K562 (cell line): Measurements from ENCODE around the gene GLIS1. TPM values are rescaled to one million over a fixed set of nuclear protein-coding genes. Genes with fewer than 3 reads are reported as not detected.

Experiments
- ATAC-seq: fragments of 200-7000 bp; cut with Tn5 transposase; 3 replicates; pipeline ENCODE4 v1.9.1; 2020; ENCODE audit warnings: moderate library complexity
- BruUV-seq: library from RNA; stranded (reverse); fragments of 400-500 nt; replicated peaks from 2 replicates; lab custom pipeline; 2021; lab: Mats Ljungman, UMichigan
- CTCF ChIA-PET: fragments of 300-600 bp; formaldehyde crosslinking; extraction: SDS; loops from one replicate; lab custom pipeline; 2021; ENCODE audit warnings: low intra/inter-chr PET ratio; lab: Yijun Ruan, JAX
- POLR2A ChIA-PET: fragments of 300-600, 350-650 bp; sonication (Branson Sonifier 250); formaldehyde crosslinking; extraction: SDS; loops from one replicate; lab custom pipeline; 2021; ENCODE audit warnings: antibody characterized with exemption, inconsistent platforms; lab: Yijun Ruan, JAX
- DNase-seq, 4 experiments: peaks; one replicate each; pipeline versions ENCODE4 v3.0.0 to v3.0.0-alpha.2; 2011 to 2018; ENCODE audit warnings: low spot score in 3 of 4, mixed read lengths in 3 of 4; ENCODE audit errors: extremely low read depth in 1 of 4
- FAIRE-seq: peaks from 2 replicates; lab custom pipeline; 2011; peaks lifted over from hg19 to GRCh38; lab: Jason Lieb, UNC
- H2AFZ ChIP-seq: 2 replicates; pipeline ENCODE4 v1.6.0; 2011; ENCODE audit warnings: low read depth, low read length, control low read depth, inconsistent platforms
- H3K27ac ChIP-seq: fragments of 200-600 bp; 3 replicates; pipeline ENCODE4 v1.8.0; 2011; ENCODE audit warnings: low read depth, mild to moderate bottlenecking, control low read depth, inconsistent platforms, low read length, moderate library complexity, mixed read lengths; ENCODE audit errors: extremely low read depth
- H3K27me3 ChIP-seq, 2 experiments: fragments of 300-600 bp in 1 of 2; 2 replicates in 1 of 2; 3 replicates in 1 of 2; pipeline versions ENCODE4 v1.6.0 to v1.8.0; 2011; ENCODE audit warnings: inconsistent platforms in 2 of 2, low read length in 2 of 2, mild to moderate bottlenecking in 1 of 2, mixed read lengths in 1 of 2, moderate library complexity in 1 of 2; ENCODE audit not compliant: control insufficient read depth in 2 of 2, insufficient read depth in 2 of 2
- H3K36me3 ChIP-seq: fragments of 300-600 bp; 3 replicates; pipeline ENCODE4 v1.8.0; 2011; ENCODE audit warnings: mild to moderate bottlenecking, low read length, inconsistent platforms; ENCODE audit not compliant: control insufficient read depth, insufficient read depth
- H3K4me1 ChIP-seq, 2 experiments: fragments of 200-600 bp in 1 of 2; replicated peaks in 1 of 2; 2 replicates in 1 of 2; 3 replicates in 1 of 2; pipeline versions ENCODE4 v1.5.1 to v1.8.0; 2011; ENCODE audit warnings: inconsistent platforms in 2 of 2, low read length in 2 of 2, mild to moderate bottlenecking in 1 of 2, mixed read lengths in 1 of 2, moderate library complexity in 1 of 2; ENCODE audit not compliant: control insufficient read depth in 2 of 2, insufficient read depth in 2 of 2
- H3K4me2 ChIP-seq: 2 replicates; pipeline ENCODE4 v1.6.1; 2011; ENCODE audit warnings: low read length, control low read depth, inconsistent platforms, mixed read lengths; ENCODE audit not compliant: insufficient read depth
- H3K4me3 ChIP-seq: fragments of 200-600 bp; sonication (generic), shearing (Covaris generic); 2 replicates; pipeline ENCODE4 v1.5.1; 2016; ENCODE audit warnings: control low read depth, inconsistent platforms
- H3K79me2 ChIP-seq: fragments of 200-600 bp; 3 replicates; pipeline ENCODE4 v1.8.0; 2011; ENCODE audit warnings: low read length, inconsistent platforms; ENCODE audit not compliant: control insufficient read depth, insufficient read depth
- H3K9ac ChIP-seq, 2 experiments: 2 replicates each; pipeline versions ENCODE4 v1.6.0 to v1.6.1; 2011; ENCODE audit warnings: low read depth in 2 of 2, low read length in 2 of 2, control low read depth in 1 of 2, inconsistent platforms in 1 of 2, mild to moderate bottlenecking in 1 of 2, mixed read lengths in 1 of 2; ENCODE audit not compliant: insufficient read depth in 1 of 2
- H3K9me1 ChIP-seq: one replicate; pipeline ENCODE4 v1.6.0; 2011; ENCODE audit warnings: inconsistent platforms, mild to moderate bottlenecking, low read length, moderate library complexity; ENCODE audit not compliant: control insufficient read depth, insufficient read depth
- H3K9me3 ChIP-seq: replicated peaks from 2 replicates; pipeline ENCODE4 v1.5.1; 2011; ENCODE audit warnings: low read depth, low read length, inconsistent platforms; ENCODE audit not compliant: control insufficient read depth, insufficient read depth
- H4K20me1 ChIP-seq: replicated peaks from 2 replicates; pipeline ENCODE4 v1.6.1; 2011; ENCODE audit warnings: low read length, inconsistent platforms, mixed read lengths; ENCODE audit not compliant: control insufficient read depth, insufficient read depth
- GTF2A2 ChIP-seq: IDR thresholded peaks from 2 replicates; pipeline ENCODE4 v1.6.1; 2016; ENCODE audit warnings: mild to moderate bottlenecking, missing genetic modification characterization, missing compliant biosample characterization
- KAT8 ChIP-seq: fragments of 450-650 bp; IDR thresholded peaks from 2 replicates; pipeline ENCODE4 v1.6.1; 2016; ENCODE audit warnings: low read depth, mild to moderate bottlenecking
- LEF1 ChIP-seq: fragments of 450-650 bp; IDR thresholded peaks from 2 replicates; pipeline ENCODE4 v1.6.1; 2016; ENCODE audit warnings: mild to moderate bottlenecking
- RBM15 ChIP-seq: fragments of 200-400 bp; formaldehyde crosslinking; IDR thresholded peaks from 2 replicates; pipeline ENCODE4 v1.6.1; 2018; ENCODE audit warnings: mild to moderate bottlenecking, low read length, moderate library complexity; ENCODE audit not compliant: insufficient read depth
- ZFP36 ChIP-seq: fragments of 150-350 bp; IDR thresholded peaks from 2 replicates; pipeline ENCODE4 v1.6.1; 2018; ENCODE audit warnings: low read length, low read depth; ENCODE audit not compliant: partially characterized antibody
- ZKSCAN1 ChIP-seq: fragments of 150-350 bp; IDR thresholded peaks from 2 replicates; pipeline ENCODE4 v1.6.1; 2016; ENCODE audit warnings: low read depth, low read length
- WGBS: fragments of 100-300 bp; shearing (Covaris generic); methylation state at CpG from one replicate; pipeline ENCODE4 v1.1.6; 2016; ENCODE audit warnings: low coverage, mixed read lengths; ENCODE audit not compliant: insufficient coverage; ENCODE audit errors: missing lambda C conversion rate; 5-methylcytosine and 5-hydroxymethylcytosine counted together
- in situ Hi-C: fragments of 300-500 bp; cut with MboI; formaldehyde crosslinking; loops from 4 replicates; pipeline ENCODE4 v1.15.0; 2018; ENCODE audit warnings: inconsistent platforms, mixed read lengths
- intact Hi-C: fragments of 100-400 bp; cut with micrococcal nuclease; formaldehyde crosslinking; loops from 2 replicates; pipeline ENCODE4 v1.14.2; 2022
- polyA plus RNA-seq, 8 experiments: library from polyadenylated mRNA; depleted of rRNA in 4 of 8; stranded (reverse) in 5 of 8; unstranded in 3 of 8; fragments of >200 nt; fragmentation: Nextera tagmentation in 2 of 8; fragmentation: Illumina TruSeq in 1 of 8; extraction: Ambion mirVana in 2 of 8; extraction: Trizol in 1 of 8; gene quantifications; 2 replicates each; pipeline versions ENCODE4 v1.2.1 to v1.2.3, GENCODE V29; 2011 to 2014; ENCODE audit warnings: inconsistent platforms in 1 of 8, missing spikeins in 1 of 8
- total RNA-seq, 7 experiments: library from RNA; depleted of rRNA in 6 of 7; stranded (reverse); fragments of >200 nt in 6 of 7; fragmentation: Illumina TruSeq in 2 of 7; extraction: Trizol in 2 of 7; gene quantifications; 2 replicates each; pipeline versions ENCODE4 v1.2.1 to v1.2.3, GENCODE V29; 2011 to 2021; ENCODE audit warnings: low replicate concordance in 1 of 7
- TF ChIP-seq, protein P1 (sequence below): fragments of 250-450 bp; sonication (Bioruptor Pico); IDR thresholded peaks from 2 replicates; pipeline ENCODE4 v1.4.0; 2020; ENCODE audit warnings: borderline replicate concordance
- TF ChIP-seq, protein P2 (sequence below): fragments of 200-800 bp; sonication (Bioruptor generic); IDR thresholded peaks from 2 replicates; pipeline ENCODE4 v1.6.1; 2017; ENCODE audit warnings: missing genetic modification characterization, missing compliant biosample characterization

GLIS1 gene
- total and polyA plus RNA-seq, 9 of the 15 experiments (the other 6 are each of a cell fraction or from before 2014, with no cell fraction given): not detected

- FAIRE-seq (no peak), ATAC-seq (no peak), DNase-seq (no peak)
- in situ Hi-C loops (no loop called here), intact Hi-C loops (no loop called here)
- WGBS: 0% methylated on average over 9 of the region's 10 CpGs
- H3K9me3 ChIP-seq: no peaks in the 10 kb centered on the region; the same call in 1 of the 2 replicates
- H2AFZ ChIP-seq: no peak overlapping the region
- H3K4me3 ChIP-seq: no peak overlapping the region
- H3K9me1 ChIP-seq: no peaks in the 10 kb centered on the region
- POLR2A ChIA-PET: interaction anchor here (1.0 to 1.2 kb wide), 3 partner anchors 9 to 21 kb away, joined by 3 to 5 read pairs (median 3); no protein-coding TSS in a partner anchor
- H4K20me1 ChIP-seq: 0 out of 2 replicates have a peak, but pooled peaks cover 5% of the 10 kb centered on the region
- no peaks in the 10 kb centered on the region for H3K4me1 ChIP-seq
- H3K27me3 ChIP-seq: peaks cover 17 to 61% of the 10 kb centered on the region in 2 experiments
- no peak overlapping the region for H3K27ac ChIP-seq
- H3K79me2 ChIP-seq: no peaks in the 10 kb centered on the region
- TF ChIP-seq RBM15 (no peak), GTF2A2 (no peak), LEF1 (no peak), ZFP36 (no peak), ZKSCAN1 (no peak), KAT8 (no peak)
- TF ChIP-seq, protein P1, sequence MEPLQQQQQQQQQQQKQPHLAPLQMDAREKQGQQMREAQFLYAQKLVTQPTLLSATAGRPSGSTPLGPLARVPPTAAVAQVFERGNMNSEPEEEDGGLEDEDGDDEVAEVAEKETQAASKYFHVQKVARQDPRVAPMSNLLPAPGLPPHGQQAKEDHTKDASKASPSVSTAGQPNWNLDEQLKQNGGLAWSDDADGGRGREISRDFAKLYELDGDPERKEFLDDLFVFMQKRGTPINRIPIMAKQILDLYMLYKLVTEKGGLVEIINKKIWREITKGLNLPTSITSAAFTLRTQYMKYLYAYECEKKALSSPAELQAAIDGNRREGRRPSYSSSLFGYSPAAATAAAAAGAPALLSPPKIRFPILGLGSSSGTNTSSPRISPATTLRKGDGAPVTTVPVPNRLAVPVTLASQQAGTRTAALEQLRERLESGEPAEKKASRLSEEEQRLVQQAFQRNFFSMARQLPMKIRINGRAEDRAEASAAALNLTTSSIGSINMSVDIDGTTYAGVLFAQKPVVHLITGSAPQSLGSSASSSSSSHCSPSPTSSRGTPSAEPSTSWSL (CRISPR knock-in tag): no peak
- TF ChIP-seq, protein P2, sequence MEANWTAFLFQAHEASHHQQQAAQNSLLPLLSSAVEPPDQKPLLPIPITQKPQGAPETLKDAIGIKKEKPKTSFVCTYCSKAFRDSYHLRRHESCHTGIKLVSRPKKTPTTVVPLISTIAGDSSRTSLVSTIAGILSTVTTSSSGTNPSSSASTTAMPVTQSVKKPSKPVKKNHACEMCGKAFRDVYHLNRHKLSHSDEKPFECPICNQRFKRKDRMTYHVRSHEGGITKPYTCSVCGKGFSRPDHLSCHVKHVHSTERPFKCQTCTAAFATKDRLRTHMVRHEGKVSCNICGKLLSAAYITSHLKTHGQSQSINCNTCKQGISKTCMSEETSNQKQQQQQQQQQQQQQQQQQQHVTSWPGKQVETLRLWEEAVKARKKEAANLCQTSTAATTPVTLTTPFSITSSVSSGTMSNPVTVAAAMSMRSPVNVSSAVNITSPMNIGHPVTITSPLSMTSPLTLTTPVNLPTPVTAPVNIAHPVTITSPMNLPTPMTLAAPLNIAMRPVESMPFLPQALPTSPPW (CRISPR knock-in tag): no peak
- no peak overlapping the region for H3K9ac ChIP-seq
- no peaks in the 10 kb centered on the region for H3K36me3 ChIP-seq
- H3K4me2 ChIP-seq: no peak overlapping the region
- CTCF ChIA-PET: no interaction called here
- no TSS peak for BruUV-seq
These were observed 186.7 kb downstream of the GLIS1 start for GRCh38 chr1:53552146-53552861.
